Neural progenitor cell (in vitro differentiated cells): Measurements from ENCODE around the gene NOS1AP.

Experiments used
- EZH2 ChIP-seq: fragments of 200-600 bp; sonication (generic); IDR thresholded peaks from 2 replicates; pipeline ENCODE4 v1.6.1; 2017; ENCODE audit warnings: antibody characterized with exemption, mild to moderate bottlenecking, moderate library complexity
- TF ChIP-seq, protein P1 (sequence below): fragments of 200-600 bp; sonication (generic); IDR thresholded peaks from 2 replicates; pipeline ENCODE4 v1.5.1; 2017; ENCODE audit warnings: antibody characterized with exemption, mild to moderate bottlenecking

DNA sequence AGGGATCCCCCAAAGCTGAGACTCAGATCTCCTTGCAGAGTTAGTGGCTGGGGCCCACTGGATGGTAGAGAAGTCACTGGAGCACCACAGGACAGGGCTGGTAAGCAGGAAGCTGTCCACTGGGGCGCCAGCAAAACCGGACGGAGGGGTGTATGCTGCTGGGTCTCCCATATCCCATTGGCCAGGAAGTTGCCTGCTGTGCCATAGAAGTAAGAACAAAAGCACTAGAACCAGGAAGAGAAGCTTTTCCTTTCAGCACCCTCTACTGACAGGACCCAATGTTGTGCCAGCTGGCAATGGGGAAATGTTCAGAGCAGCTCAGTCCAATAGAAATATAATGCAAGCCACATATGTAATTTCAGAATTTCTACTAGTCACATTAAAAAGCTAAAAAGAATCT lies 160.6 kb downstream of the NOS1AP start:
- TF ChIP-seq, protein P1, sequence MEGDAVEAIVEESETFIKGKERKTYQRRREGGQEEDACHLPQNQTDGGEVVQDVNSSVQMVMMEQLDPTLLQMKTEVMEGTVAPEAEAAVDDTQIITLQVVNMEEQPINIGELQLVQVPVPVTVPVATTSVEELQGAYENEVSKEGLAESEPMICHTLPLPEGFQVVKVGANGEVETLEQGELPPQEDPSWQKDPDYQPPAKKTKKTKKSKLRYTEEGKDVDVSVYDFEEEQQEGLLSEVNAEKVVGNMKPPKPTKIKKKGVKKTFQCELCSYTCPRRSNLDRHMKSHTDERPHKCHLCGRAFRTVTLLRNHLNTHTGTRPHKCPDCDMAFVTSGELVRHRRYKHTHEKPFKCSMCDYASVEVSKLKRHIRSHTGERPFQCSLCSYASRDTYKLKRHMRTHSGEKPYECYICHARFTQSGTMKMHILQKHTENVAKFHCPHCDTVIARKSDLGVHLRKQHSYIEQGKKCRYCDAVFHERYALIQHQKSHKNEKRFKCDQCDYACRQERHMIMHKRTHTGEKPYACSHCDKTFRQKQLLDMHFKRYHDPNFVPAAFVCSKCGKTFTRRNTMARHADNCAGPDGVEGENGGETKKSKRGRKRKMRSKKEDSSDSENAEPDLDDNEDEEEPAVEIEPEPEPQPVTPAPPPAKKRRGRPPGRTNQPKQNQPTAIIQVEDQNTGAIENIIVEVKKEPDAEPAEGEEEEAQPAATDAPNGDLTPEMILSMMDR: peak; percentile 33
- no peak for TF ChIP-seq EZH2
